T-helper 1 cell treated with Interleukin-12 subunit alpha and Interleukin-12 subunit beta and Interleukin-4 antibody, amounts not matched to agents 30 μg/mL and 1 μg/mL, for 36 hours (primary cell): ENCODE results near the gene SCD5.

Experiments used
- H3K27ac Mint-ChIP-seq: one replicate; pipeline ENCODE4 v1.8.0; 2021; ENCODE audit warnings: mild to moderate bottlenecking, mixed read lengths
- H3K27me3 Mint-ChIP-seq: one replicate; pipeline ENCODE4 v1.8.0; 2021; ENCODE audit warnings: low read depth, mixed read lengths
- H3K36me3 Mint-ChIP-seq: one replicate; pipeline ENCODE4 v1.8.0; 2021; ENCODE audit warnings: low read depth, mixed read lengths
- H3K4me1 Mint-ChIP-seq: one replicate; pipeline ENCODE4 v1.8.0; 2021; ENCODE audit warnings: low read depth, mixed read lengths
- H3K4me3 Mint-ChIP-seq: one replicate; pipeline ENCODE4 v1.8.0; 2021; ENCODE audit warnings: mild to moderate bottlenecking, moderate library complexity, mixed read lengths
- H3K9me3 Mint-ChIP-seq: one replicate; pipeline ENCODE4 v1.8.0; 2021; ENCODE audit warnings: mixed read lengths

The SCD5 gene

DNA sequence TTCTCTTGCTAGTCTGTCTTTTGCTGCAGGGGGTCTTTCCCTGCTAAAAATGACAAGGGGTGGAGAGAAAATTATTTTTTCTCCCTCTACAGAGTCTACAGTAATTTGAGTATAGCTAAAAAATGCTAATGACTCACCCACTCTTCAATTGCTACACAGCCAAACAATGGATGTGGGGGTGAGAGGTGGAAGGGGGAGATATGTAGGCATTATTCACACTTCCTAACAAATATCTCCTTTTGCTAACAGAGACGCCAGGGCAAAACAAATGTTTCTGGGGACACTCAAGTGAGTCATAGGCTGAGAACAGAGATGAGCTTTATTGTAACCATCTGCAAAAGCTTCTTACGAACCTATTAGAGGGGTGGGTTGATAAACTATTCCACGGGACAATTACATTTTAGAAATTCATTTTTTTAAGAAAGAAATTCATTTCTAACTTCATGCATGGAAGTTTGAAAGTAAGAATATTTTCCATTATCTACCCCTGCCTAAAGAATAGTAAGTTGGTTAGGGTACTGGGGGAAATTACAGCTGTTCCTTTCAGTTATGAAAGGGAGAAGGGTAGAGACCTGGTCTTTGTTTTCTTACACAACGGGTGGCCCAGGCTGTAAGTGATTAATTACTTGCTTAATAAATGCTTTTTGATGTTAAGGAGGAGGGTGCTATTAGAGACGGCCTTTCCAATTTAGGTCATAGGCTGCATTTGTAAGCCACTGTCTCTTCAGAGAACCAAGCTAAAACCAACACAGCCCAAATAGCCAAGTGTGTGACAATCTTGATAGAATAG, 12.8 kb downstream of the SCD5 start:
- H3K4me1 Mint-ChIP-seq: peaks cover 1% of the 10 kb centered on the region
- no peak overlapping the region for H3K4me3 Mint-ChIP-seq
- no peak overlapping the region for H3K27ac Mint-ChIP-seq
- peaks cover 27% of the 10 kb centered on the region for H3K27me3 Mint-ChIP-seq
- no peaks in the 10 kb centered on the region for H3K9me3 Mint-ChIP-seq
- no peaks in the 10 kb centered on the region for H3K36me3 Mint-ChIP-seq

DNA sequence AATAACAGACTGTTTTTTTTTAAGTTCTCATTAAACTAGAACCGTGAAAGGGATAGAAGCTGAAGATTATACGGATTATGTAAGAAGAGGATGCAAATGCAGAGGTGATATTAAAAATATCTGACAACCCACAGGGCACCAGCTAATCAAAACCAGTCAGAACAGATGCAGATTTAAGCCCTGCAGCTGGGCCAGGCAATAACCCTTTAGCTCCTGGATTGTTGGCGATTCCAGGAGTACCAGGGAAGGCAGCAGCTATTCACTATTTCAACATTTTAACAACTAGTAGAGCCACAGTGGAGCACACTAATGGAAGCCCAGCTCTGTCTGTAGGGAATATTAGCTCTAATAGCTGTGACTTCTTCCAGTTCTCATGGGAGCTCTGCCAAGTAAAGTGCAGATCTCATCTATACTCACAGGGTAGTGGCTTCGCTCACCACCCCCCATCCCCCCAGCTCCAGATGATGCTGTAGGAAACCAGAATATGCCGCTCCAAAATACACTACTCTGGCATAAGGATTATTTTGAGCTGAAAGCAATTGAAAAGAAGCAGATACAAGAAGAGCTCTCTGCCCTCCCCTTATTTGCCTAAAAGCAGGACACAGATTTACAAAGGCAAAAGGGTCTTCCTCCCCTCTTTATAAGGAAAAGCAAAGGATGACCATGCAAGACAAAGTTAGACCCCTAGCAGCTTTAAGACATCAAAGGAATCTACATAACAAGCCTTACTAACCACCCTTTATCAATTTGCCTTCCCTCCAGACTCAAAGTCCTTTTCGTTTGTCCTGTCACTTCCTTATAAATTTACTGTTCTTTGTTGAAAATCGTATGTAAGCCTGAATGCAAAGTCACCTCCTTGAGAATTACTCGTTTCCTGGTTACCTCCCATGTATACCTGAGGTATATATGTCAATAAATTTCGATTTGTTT, 13.7 kb downstream of the SCD5 start:
- no peaks in the 10 kb centered on the region for H3K9me3 Mint-ChIP-seq
- peak overlapping the region; percentile 41 for H3K27ac Mint-ChIP-seq
- peaks cover 22% of the 10 kb centered on the region for H3K27me3 Mint-ChIP-seq
- no peak overlapping the region for H3K4me3 Mint-ChIP-seq
- H3K36me3 Mint-ChIP-seq: no peaks in the 10 kb centered on the region
- no peaks in the 10 kb centered on the region for H3K4me1 Mint-ChIP-seq

DNA sequence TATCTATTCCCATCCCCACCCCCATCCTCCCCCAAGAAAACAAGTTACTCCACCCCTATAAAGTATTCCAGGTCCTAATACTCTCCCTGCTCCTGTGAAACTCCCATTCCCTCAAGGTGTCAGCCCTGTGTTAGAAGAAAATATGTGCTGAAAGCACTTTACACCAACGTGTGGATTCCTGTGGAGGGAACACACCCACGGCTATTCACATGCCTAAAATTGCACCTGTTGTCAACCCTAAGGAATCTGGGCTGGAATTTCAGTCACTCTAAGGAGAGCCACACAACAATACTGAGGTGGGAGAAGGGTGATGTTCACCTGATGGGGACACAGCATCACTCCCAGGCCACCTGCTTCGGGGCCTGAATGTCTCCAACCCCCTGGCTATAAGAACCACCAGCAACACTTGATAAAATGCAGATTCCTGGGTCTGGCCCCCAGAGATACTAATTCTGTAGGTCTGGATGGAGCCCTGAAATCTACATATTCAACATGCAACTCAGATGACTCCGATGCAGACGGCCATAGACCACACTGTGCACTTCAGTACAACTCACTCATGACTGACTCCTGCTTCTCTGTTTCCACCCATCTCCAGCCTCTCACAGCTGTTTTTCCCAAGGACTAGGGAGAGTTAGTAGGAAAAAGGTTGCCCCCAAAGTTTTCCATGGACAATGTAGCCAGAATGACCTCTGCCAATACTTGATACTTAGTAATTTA, 15.8 kb downstream of the SCD5 start:
- Mint-ChIP-seq H3K36me3 (no peaks in the 10 kb centered on the region), H3K4me3 (no peak overlapping the region), H3K4me1 (no peaks in the 10 kb centered on the region), H3K27me3 (peaks cover 19% of the 10 kb centered on the region), H3K9me3 (no peaks in the 10 kb centered on the region), H3K27ac (no peak overlapping the region)

DNA sequence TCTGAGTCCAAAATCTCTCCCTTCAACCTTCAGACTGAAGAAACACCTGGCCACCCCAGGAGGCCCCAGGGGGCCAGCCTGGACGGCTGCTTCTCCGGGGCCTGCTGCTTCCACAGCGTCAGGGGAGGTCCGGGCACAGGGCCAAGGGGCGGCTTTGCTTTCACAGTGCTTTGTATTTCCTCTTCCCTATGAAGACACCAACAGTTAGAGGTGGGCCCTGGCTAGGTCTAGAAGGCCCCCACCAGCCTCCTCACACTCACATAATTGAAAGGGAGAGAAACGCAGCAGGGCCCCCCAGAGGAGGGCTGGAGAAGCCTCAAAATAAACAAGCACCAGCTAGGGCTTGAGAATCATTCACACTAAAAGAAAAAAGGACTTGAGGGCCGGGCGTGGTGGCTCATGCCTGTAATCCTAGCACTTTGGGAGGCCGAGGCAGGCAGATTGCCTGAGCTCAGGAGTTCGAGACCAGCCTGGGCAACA, 17.8 kb downstream of the SCD5 start:
- H3K4me1 Mint-ChIP-seq: no peaks in the 10 kb centered on the region
- no peak overlapping the region for H3K4me3 Mint-ChIP-seq
- peaks cover 18% of the 10 kb centered on the region for H3K27me3 Mint-ChIP-seq
- H3K9me3 Mint-ChIP-seq: no peaks in the 10 kb centered on the region
- H3K27ac Mint-ChIP-seq: no peak overlapping the region
- no peaks in the 10 kb centered on the region for H3K36me3 Mint-ChIP-seq

DNA sequence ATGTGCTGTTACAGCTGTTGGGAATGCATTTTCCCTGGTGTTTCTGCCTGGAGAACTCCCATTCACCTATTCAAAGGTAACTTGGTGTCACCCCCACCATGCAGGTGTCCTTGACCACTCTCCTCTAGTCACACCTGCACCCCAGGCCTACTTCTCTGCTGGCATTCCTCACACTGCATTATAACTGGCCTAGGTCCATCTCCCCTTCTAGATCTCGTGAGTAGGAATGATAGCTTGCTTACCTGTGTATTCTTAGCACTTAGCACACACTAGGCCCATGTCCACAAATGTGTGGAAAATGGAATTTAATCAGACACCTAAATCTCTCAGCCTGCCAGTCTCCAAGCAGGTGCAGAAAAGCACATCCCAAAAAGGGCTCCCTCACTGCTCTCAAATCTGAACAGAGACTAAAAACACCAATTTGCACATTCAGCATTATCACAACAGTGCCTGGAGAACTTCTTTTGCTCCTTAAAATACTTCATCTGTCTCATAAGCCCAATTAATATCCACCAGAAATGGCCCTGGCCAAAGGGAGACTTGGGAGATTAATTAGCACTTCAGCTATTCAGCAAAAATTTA, 18.3 kb downstream of the SCD5 start:
- no peaks in the 10 kb centered on the region for H3K4me1 Mint-ChIP-seq

DNA sequence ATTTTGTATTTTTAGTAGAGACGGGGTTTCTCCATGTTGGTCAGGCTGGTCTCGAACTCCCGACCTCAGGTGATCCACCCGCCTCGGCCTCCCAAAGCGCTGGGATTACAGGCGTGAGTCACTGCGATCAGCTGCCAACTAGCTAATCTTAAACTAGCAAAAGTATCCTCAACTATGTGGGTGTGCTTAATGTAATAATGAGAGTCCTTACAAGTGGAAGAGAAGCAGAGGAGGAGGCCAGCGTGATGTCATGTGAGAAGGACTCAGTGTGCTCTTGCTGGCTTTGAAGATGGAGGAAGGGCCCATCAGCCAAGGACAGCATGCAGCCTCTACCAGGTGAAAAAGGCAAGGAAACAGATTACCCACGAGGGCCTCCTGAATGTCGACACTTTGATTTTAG, 19.6 kb downstream of the SCD5 start:
- Mint-ChIP-seq H3K4me3 (no peak overlapping the region), H3K27me3 (peaks cover 6% of the 10 kb centered on the region), H3K9me3 (no peaks in the 10 kb centered on the region), H3K36me3 (no peaks in the 10 kb centered on the region), H3K27ac (no peak overlapping the region), H3K4me1 (no peaks in the 10 kb centered on the region)

More for the DNA sequence above, 18.3 kb downstream of the SCD5 start:
- H3K27ac Mint-ChIP-seq: no peak overlapping the region
- H3K36me3 Mint-ChIP-seq: no peaks in the 10 kb centered on the region
- no peaks in the 10 kb centered on the region for H3K9me3 Mint-ChIP-seq
- H3K27me3 Mint-ChIP-seq: peaks cover 14% of the 10 kb centered on the region
- no peak overlapping the region for H3K4me3 Mint-ChIP-seq

DNA sequence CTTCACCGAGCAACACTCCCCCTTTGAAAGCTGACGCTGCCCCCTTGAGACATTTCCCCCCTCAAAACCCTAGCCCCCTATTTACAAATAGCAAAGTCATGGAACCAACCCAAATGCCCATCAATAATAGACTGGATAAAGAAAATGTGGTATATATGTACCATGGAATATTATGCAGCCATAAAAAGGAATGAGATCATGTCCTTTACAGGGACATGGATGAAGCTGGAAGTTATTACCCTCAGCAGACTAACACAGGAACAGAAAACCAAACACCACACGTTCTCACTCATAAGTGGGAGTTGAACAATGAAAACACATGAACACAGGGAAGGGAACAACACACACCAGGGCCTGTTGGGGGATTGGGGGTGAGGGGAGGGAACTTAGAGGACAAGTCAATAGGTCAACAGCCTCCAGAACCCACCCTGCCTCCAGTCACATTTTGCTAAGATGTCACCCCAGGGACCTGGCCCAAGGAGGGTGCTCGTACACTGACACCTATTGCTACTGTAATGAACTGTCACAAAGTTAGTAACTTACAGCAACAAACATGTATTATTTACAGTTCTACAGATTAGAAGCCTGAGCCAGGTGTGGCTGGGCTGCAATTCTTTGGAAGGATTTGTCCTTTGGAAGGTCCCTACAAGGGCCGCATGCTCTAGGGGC, 20.6 kb downstream of the SCD5 start:
- Mint-ChIP-seq H3K4me1 (no peaks in the 10 kb centered on the region), H3K36me3 (no peaks in the 10 kb centered on the region), H3K27me3 (peaks cover 6% of the 10 kb centered on the region), H3K27ac (no peak overlapping the region), H3K9me3 (no peaks in the 10 kb centered on the region), H3K4me3 (no peak overlapping the region)

DNA sequence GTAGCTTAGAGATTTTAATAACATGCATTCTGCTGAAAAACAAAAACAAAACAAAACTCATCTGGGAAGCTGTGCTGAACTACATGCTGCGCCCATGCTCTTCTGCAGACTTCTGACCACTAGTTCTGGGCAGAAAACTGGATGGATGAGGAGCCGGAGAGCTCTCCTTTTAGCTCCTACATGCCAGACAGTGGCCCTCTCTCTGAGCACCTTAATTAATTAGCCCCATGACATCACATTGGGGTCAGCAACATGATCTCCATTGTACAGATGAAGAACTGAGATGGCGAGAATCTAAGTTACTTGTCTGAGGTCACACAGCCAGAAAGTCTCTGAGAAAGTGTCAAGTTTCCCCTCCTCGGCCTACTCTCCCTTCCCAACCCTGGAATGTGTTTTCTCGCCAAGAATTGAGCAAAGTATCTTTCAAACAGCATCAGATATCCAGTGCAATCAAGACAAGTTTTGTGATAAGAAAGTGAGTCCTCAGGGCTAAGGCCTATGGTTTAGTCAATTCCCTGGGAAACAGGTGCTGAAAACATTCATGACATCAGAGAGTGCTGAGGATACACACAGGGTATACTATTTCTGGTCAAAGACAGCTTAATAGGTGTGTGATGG, 21.6 kb downstream of the SCD5 start:
- no peaks in the 10 kb centered on the region for H3K36me3 Mint-ChIP-seq

DNA sequence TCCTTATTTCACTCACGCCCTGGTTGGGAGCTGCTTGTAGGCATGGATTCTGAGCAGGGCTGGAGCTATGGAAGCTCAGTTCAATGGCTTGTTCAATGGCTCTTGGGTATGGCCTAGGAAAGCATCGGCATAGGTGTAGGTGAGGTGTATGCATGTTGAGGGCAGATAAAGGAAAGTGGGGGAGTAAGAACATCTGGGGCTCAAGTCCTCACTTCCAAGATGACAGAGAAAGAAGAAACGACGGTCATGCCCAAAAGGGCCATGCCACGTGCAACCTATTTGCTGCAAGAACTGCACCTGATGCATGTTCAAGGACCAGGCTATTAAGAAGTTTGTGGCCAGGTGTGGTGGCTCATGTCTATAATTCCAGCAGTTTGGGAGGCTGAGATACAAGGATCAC, 23.4 kb downstream of the SCD5 start:
- no peaks in the 10 kb centered on the region for H3K9me3 Mint-ChIP-seq
- H3K27ac Mint-ChIP-seq: no peak overlapping the region
- peaks cover 6% of the 10 kb centered on the region for H3K27me3 Mint-ChIP-seq
- no peaks in the 10 kb centered on the region for H3K4me1 Mint-ChIP-seq
- no peaks in the 10 kb centered on the region for H3K36me3 Mint-ChIP-seq
- H3K4me3 Mint-ChIP-seq: no peak overlapping the region

More for the DNA sequence above, 21.6 kb downstream of the SCD5 start:
- Mint-ChIP-seq H3K27me3 (peaks cover 6% of the 10 kb centered on the region), H3K4me1 (no peaks in the 10 kb centered on the region), H3K27ac (no peak overlapping the region), H3K4me3 (no peak overlapping the region), H3K9me3 (no peaks in the 10 kb centered on the region)

DNA sequence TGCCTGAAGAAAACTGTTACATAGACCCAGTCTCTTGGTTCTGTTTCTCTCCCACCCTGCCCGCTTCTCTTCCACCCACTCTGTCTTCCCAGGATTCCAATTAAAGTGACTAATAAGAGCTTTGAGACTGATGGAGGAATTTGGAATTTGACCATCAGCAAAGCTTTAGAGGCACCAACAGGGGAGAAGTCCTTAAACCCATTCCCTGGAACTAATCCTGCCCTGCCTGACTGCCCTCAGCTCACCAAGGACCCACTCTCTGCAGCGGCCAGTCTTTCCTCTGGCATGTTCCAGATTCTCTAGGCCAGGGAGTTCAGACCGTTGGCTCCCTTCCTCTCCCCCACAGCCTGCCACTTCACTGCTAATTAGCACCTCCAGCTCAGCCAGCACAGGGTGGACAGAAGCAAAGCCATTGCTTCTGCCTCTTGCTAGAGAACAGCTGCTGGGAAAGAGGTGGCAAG, 23.9 kb downstream of the SCD5 start:
- Mint-ChIP-seq H3K4me1 (no peaks in the 10 kb centered on the region), H3K9me3 (no peaks in the 10 kb centered on the region), H3K27me3 (peaks cover 6% of the 10 kb centered on the region), H3K36me3 (no peaks in the 10 kb centered on the region), H3K27ac (no peak overlapping the region), H3K4me3 (no peak overlapping the region)

DNA sequence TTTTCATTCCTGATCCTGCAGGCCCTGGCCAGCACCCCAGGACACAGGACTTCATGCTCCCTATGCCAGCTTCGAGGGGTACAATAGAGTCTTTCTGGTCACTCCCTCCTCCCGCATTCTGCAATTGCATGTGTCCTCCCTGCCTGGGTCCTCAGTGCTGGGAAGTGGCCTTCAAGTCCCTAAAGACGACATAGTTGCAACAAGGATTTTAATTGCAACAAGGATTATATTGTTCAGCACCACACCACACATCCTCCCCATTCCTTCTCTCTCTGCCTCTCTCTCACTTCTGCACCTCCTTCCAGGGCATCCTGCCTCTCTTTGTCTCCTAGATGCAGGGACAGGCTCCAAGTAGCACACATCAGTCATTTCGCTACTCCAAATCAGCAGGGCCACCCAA, 25.5 kb downstream of the SCD5 start:
- no peaks in the 10 kb centered on the region for H3K36me3 Mint-ChIP-seq
- H3K9me3 Mint-ChIP-seq: no peaks in the 10 kb centered on the region
- H3K27me3 Mint-ChIP-seq: peaks cover 11% of the 10 kb centered on the region
- no peak overlapping the region for H3K27ac Mint-ChIP-seq
- no peaks in the 10 kb centered on the region for H3K4me1 Mint-ChIP-seq
- no peak overlapping the region for H3K4me3 Mint-ChIP-seq

DNA sequence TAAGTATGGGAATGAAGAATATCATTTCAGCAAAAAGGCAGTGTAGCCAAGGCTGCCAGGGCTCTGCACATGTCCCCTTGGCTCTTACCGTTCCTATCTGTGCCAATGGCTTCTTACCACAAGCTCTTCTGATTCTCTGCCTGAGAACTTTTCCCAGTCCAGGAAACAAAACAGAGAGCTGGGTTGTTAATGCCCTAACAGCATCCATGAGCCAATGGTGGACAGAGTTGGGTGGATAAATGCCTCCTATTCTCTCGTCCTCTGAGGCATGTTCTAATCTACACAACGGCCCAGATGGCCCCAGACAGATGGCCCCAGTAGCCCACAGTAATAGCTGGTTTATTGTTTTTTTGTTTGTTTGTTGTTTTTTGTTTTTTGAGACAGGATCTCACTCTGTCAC, 28.0 kb downstream of the SCD5 start:
- Mint-ChIP-seq H3K4me1 (no peaks in the 10 kb centered on the region), H3K27ac (no peak overlapping the region), H3K4me3 (no peak overlapping the region), H3K9me3 (peaks cover 11% of the 10 kb centered on the region), H3K36me3 (no peaks in the 10 kb centered on the region), H3K27me3 (peaks cover 11% of the 10 kb centered on the region)

DNA sequence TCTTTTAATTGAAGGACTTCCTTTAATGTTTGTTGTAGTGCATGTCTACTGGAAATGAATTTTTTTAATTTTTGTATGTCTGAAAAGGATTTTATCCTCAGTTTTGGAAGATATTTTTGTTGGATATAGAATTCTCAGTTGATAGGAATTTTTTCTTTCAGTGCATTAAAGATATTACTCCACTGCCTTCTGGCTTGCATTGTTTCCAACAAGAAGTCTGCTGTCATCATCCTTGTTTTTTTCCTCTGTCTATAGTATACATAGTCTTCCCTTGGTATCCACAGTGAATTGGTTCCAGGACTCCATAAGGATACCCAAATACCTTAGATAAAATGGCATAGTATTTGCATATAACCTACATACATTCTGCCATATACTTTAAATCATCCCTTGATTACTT, 33.5 kb downstream of the SCD5 start:
- Mint-ChIP-seq H3K4me1 (no peaks in the 10 kb centered on the region), H3K27me3 (peaks cover 14% of the 10 kb centered on the region), H3K9me3 (peaks cover 14% of the 10 kb centered on the region), H3K36me3 (no peaks in the 10 kb centered on the region), H3K4me3 (no peak overlapping the region), H3K27ac (no peak overlapping the region)
